Fibroblast of skin of right quadriceps (primary cell): ENCODE measurements around the gene SLC12A9.
A peak's percentile ranks its signal among the peaks of the same experiment; 100 is the strongest.

Experiments used
- DNase-seq: peaks from one replicate; pipeline ENCODE4 v3.0.0-alpha.2; 2013

The SLC12A9 gene

DNA sequence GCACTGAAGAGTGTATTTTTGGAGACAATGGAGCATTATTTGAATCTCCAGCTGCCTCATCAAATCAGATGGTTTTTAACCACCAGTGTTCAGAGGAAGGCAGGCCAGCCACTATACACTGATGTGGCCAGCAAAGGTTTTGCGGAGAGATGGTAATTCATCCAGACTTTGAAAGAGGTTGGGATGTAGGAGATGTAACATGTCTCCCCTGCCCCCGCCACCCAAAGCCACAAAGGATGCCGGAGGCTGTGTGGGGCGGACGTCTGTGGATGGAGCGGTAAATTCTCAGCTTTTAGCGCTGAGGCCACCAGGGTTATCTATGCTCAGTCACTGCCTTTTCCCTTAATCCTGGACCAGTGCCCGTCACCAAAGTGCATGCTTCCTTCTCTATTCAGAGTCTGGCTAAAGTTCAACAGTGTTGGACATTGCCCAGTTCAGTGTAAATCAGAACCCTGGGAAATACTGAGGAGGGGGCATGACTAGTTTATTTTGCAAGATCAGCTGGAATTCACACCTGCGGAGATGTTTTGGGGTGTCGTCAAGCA is 11.0 kb downstream of the SLC12A9 start:
- no peak for DNase-seq

DNA sequence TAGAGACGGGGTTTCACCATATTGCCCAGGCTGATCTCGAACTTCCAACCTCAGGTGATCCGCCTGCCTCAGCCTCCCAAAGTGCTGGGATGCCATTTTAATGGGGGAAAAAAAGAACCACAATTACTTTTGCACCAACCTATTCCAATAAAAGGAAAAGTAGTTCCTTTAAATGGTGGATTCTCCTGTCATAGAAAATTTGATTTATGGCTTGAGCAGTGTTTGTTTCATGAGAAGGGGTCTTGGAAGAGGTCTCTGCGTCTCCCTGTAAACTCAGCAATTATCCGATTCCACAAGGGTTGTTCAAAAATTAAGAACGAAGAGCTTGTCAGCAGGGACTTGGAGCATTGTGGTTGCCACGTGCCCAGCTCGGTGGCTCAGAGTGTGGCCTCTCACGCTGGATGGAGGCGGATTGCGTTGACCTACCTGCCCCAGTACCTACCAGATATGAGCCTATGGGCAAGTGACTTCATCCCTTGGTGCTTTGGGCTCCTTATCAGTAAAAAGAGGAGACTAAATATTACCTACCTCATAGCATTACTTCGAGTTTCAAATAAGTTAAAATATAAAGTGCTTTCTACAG is 11.8 kb downstream of the SLC12A9 start:
- DNase-seq: no peak

DNA sequence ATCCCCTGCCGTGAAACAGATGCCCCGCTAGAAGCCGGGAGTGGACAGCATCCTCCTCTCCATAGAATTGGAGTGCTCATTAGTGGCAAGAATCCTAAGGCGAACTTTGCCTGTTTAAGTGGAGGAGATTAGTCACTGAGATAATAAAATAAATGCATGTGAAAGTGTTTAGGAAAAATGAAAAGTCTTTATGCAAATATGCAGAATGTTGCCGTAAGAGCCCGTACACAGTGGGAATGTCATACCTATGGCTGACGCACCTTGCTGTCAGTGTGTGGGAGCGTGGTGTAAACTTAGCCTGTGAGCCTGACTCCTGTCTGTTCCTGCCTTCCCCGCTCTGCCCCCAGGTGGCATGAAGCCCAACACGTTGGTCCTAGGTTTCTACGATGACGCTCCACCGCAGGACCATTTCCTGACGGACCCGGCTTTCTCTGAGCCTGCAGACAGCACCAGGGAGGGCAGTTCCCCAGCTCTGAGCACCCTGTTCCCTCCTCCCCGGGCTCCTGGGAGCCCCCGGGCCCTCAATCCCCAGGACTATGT is 12.9 kb downstream of the SLC12A9 start:
- no peak for DNase-seq

DNA sequence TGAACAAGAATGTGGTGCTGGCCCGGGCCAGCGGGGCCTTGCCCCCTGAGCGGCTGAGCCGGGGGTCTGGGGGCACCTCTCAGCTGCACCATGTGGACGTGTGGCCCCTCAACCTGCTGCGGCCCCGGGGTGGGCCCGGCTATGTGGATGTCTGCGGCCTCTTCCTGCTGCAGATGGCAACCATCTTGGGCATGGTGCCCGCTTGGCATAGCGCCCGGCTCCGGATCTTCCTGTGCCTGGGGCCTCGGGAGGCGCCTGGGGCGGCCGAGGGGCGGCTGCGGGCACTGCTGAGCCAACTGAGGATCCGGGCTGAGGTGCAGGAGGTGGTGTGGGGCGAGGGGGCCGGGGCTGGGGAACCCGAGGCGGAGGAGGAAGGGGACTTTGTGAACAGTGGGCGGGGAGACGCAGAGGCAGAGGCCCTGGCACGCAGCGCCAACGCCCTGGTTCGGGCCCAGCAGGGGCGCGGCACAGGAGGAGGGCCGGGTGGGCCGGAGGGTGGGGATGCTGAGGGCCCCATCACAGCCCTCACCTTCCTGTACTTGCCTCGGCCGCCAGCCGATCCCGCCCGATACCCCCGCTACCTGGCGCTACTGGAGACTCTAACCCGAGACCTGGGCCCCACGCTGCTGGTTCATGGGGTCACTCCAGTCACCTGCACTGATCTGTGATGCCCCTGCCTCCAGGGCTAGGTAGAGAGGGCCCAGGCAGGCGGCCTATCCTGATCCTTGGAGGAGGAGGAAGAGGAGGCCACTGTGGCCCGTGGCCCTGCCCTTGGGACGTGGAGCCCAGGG is 13.6 kb downstream of the SLC12A9 start:
- DNase-seq: no peak

DNA sequence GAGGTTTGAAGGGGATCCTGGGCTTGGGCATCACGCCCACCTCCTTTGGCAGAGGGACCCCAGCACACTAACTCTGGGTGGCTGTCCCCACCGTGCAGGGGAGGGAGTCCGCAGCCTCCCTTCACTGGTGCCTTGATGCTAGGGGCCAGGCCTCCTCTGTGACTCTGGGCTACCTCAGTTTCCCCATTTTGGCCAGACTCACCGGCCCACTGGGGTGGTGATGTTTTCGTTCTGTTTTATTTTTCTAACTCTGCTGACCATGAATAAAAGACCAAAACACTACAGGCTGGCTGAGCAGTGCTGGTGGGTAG is 14.2 kb downstream of the SLC12A9 start:
- no peak for DNase-seq

DNA sequence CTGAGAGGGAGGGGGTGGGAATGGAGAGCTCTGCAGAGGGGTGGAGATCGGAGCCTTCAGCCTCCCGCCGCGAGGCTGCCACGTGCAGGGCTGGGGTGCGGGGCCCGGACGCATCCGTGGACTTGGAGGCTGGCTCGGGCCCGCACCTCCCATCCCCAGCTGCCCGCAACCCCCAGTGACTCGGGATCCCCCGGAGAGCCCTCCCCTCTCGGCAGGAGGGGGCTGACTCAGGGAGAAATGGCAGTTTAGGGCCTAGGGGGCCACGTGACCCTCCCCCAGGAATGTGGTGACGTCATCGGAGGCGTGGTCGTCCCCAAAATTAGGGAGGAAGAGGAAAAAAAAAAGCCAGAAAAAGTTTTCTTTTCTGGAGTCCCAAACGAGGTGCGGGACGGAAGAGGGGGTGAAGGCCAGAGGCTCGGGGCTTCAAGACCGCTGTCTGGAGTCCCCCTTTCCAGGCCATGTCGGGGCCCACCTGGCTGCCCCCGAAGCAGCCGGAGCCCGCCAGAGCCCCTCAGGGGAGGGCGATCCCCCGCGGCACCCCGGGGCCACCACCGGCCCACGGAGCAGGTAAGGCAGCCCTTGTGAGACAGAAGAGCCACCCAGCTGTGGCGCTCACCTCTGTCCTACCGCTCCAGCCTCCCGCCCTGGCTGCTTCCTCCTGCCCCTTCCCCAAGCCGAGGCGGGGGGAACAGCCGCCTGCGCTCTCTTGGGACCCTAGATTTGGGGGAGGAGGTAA is 14.7 kb downstream of the SLC12A9 start, which contains the start of gene TRIP6:
TRIP6 (plus strand) TSS at position 348 of the 736 bp plus-strand sequence; CDS start at position 459, 111 bp downstream.
- DNase-seq: peak; percentile 98

DNA sequence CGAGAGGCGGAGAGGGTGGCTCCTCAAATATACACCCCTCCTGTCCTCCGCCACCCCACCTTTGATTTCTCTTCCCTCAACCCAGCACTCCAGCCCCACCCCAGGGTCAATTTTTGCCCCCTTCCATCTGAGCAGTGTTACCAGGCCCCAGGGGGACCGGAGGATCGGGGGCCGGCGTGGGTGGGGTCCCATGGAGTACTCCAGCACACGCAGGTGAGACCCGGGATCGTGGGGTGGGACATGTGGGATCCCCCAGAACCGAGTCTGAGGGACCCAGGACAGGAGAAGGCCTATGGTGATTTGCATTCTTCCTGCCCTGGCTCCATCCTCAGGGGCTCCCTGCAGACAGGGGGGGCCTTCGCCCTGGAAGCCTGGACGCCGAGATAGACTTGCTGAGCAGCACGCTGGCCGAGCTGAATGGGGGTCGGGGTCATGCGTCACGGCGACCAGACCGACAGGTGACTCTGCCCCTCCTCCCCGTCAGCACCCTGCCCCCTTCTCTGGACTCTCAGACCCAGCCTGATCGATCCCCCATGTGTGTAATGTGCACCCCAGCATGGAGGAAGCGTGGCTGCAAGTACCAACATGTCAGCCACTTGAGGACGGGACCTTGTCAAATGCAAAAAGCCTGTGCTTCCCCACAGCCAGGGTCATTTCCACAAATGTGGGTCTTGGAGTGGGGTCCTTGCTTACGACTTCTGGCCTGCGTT is 15.4 kb downstream of the SLC12A9 start:
- DNase-seq: no peak

DNA sequence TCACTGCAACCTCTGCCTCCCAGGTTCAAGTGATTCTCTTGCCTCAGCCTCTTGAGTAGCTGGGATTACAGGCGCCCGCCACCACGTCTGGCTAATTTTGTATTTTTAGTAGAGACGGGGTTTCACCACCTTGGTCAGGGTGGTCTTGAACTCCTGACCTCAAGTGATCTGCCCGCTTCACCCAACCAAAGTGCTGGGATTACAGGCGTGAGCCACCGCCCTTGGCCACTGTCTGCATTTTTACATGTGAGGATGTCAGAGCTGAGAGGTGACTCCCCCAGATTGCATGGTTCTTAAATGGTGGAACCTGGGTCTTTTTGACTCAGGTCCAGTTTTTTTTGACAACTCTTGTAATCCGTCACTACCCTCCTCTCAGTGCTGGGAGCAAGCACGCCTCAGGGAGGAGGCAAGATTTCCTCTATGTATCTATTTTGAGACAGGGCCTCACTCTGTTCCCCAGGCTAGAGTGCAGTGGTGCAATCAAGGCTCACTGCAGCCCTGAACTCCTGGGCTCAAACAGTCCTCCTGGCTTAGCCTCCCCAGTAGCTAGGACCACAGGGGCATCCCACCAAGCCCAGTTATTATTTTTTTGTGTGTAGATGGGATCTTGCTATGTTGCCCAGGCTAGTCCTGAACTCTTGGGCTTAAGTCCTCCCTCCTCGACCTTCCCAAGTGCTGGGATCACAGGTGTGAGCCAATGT is 21.2 kb downstream of the SLC12A9 start:
- no peak for DNase-seq

DNA sequence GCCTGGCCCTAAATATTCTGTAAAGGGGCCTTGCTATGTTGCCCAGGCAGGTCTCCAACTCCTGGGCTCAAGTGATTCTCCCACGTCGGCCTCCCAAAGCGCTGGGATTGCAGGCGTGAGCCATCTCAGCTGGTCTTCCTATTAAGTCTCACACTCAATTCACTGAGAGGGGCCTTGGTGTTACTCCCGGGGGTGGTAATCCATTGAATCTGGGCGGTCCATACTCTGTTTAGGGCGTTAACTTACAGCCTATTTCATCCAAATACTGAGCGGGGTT is 21.7 kb downstream of the SLC12A9 start:
- DNase-seq: no peak

DNA sequence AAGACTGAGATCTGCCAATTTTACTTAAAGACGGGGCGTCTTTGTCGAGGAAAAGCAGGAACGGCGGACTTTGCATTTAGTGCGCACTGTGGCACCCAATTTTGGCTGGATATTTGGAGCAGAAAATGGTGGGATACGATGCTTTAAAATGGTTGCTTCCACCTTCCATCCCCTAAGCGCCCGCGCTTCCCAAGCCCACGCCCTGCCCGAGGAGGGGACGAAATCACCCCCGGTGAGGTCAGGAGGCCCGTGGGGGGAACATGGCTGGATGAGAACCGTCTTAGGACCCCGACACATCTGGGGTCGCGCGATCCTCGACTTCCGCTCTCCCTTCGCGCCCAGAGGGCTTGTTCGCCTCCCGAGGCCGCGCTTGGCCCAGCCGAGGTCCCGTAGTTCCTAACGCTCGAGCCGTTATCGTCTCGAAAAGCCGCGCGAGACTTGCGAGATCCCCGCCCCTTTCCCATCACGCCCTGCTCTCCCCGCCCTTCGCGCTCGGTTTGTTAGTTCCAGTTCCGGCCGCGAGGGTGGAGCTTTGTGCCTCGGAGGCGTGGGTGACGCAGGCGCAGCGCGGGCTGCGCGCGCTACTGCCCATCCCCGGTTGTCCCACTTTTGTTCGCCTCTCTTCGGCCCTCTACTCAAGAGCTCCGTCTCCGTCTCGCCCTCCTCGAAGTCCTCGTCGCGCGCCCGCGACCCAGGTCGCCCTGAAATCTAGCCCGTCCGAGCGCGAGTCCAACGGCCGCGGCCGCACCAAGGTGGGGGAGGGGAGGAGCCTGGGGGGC is 22.3 kb downstream of the SLC12A9 start, which contains the start of gene SRRT:
SRRT (plus strand) TSS at position 527 of the 779 bp plus-strand sequence. CDS start 488 bp downstream, outside the sequence.
- peak; percentile 98 for DNase-seq

DNA sequence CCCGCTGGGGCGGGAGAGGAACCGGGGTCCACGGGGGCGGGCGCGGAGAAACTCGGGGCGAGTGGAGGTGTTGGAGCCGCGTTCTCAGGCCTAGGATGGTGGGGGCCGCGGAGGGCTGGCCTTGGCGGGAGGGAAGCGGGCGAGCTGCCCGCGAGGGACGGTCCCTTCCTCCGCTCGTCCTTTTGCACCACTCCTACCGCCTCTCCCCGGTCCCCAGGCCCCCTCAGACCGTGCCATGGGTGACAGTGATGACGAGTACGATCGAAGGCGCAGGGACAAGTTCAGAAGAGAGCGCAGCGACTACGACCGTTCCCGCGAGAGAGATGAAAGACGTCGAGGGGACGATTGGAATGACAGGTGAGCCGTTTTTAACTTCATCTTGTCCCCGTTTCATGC is 22.8 kb downstream of the SLC12A9 start:
- no peak for DNase-seq

DNA sequence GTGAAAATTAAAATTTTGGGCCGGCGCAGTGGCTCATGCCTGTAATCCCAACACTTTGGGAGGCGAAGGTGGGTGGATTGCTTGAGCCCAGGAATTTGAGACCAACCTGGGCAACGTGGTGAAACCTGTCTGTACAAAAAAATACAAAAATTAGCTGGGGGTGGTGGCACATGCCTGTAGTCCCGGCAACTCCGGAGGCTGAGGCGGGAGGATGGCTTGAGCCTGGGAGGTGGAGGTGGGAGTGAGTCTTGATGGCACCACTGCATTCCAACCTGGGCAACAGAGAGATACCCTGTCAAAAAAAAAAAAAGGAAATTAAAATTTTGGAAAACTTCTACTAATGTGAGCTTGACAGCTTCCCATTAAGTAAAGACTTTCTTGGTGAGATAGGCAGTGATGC is 25.5 kb downstream of the SLC12A9 start:
- no peak for DNase-seq

DNA sequence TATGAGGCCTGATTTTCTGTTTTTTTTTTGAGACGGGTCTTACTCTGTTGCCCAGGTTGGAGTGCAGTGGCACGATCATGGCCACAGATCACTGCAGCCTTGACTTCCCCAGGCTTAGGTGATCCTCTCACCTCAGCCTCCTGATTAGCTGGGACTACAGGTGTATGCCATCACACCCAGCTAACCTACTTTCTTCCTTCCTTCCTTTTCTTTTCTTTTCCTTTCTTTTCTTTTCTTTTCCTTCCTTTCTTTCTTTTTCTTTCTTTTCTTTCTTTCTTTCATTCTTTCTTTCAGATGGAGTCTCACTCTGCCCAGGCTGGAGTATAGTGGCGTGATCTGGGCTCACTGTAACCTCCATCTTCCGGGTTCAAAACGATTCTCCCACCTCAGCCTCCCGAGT is 26.2 kb downstream of the SLC12A9 start:
- DNase-seq: no peak

DNA sequence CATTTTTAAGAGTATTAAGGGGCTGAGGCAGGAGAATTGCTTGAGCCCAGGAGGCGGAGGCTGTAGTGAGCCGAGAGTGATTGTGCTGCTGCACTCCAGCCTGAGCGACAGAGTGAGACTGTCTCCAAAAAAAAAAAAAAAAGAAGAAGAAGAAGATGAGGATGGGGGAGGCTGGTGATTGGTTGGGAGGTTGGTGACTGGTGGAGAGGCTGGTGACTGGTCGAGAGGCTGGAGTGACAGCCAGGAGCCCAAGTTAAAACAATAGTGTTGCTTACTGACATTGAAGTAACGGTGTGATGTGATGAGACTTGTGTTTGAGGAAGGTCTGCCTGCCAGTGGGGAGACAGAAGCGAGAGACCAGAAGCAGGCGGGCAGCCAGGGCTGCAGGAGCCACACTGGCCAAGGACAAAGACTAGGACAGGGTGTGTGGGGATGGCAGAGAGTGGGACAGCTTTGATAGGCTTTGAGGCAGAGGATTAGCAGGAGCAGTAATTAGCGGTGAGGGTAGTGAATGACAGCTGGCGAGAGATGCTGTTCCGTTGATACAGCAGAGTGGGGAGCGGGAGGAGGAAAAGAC is 27.3 kb downstream of the SLC12A9 start:
- DNase-seq: no peak

DNA sequence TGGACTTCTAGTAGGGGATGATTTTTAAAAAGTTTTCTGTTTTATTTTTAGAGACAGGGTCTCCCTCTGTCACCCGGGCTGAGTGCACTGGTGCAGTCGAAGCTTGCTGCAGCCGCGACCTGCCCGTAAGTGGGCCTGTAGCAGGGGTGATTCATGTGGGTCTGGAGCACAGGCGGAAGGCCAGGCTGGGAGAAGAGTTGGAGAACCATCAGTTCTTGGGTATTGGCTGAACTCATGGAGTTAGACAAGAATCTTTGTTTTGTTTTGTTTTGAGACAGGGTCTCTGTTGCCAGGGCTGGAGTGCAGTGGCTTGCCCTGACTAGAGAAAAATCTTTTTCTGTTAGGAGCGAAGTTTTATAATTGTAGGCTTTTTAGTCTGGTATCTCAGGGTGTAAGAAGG is 28.1 kb downstream of the SLC12A9 start:
- no peak for DNase-seq

DNA sequence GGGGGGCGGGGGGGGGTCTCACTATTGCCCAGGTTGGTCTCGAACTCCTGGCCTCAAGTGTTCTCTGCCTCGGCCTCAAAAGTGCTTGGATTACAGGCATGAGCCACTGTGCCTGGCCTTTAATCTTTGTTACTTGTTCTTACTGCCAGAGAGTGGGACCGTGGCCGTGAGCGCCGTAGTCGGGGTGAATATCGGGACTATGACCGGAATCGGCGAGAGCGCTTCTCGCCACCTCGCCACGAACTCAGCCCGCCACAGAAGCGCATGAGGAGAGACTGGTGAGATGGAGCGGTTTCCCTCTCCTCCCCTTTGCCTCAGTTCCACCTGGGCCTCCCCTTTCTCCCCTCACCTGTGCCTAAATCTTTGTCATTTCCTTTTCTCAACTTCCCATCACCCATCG is 28.6 kb downstream of the SLC12A9 start:
- no peak for DNase-seq

DNA sequence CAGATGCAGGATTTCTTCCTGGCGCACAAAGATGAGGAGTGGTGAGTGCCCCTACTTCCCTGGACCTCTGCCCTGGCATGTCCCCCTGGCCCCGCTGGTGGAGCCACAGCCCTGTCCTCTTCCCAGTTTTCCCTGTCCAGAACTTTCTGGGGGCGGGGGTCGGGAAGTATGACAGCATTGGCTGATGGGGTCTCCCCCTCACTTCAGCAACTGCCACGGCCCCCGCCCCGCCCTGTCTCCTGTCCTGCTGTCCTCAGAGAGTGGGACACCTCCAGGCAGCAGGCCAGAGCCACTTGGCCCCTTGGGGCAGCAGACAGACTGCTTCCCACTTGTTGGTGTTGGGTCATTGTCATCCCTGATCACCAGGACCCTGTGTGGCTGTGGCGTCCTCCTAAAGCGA is 29.7 kb downstream of the SLC12A9 start:
- no peak for DNase-seq

DNA sequence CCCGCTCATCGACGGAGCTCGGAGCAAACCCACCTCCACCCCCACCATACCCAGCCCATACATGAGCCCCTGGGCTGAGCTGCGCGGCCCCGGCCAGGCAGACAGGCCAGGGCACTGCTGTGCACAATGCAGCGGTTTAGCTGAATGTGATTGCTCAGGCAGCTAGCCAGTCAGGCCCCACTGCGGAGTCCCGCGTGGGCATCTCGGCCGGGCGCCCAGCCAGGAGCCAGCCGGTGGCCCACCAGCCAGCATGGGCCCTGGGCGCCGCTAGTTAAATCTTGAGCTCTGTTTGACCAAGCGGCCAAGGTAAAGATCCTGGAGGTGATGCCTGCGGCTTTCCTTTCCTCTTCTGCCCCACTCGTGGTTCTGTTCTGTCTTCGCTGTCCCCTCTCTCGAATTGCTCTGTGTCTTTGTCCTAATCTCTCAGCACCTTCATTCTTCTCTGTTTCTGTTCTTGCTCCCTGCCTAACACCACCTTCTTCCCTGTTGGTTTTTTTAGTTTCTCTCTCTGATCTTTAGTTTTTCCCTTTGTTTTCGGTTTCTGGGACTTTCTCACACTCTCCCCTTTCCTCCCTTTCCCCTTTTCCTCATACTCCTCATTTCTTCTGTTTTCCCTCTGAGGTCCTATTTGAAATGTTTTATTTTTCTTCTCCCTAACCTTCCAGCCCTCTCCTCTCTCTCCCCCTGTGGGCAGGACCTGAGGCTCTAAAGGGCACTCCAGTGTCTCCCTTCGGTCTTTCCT is 30.4 kb downstream of the SLC12A9 start:
- DNase-seq: no peak

DNA sequence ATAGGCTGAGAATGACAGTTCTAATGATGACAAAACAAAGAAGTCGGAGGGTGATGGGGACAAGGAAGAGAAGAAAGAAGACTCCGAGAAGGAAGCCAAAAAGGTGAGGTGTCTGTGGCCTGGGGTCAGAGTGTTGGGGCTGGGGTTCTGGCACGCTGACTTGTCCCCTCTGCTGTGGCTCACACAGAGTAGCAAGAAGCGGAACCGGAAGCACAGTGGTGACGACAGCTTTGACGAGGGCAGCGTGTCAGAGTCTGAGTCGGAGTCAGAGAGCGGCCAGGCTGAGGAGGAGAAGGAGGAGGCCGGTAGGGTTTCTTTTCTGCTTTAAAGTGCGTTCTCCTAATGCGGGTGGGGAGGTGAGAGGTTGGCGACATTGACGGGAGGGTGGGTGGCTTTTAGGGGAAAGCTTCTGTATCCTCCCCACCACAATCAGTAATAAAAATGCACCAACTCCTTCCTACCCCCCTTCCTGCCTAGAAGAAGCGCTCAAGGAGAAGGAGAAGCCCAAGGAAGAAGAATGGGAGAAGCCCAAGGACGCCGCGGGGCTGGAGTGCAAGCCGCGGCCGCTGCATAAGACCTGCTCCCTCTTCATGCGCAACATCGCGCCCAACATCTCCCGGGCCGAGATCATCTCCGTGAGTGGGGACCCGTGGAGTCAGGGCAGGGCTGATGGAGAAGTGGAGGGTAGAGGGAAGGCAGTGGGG is 32.4 kb downstream of the SLC12A9 start:
- DNase-seq: no peak
